GM21723 (cell line): Measurements from ENCODE around the gene ASTN2.

ENCODE experiments used
- ATAC-seq: cut with Tn5 transposase; IDR thresholded peaks from one replicate; pipeline ENCODE4 v1.9.1; 2021; ENCODE audit warnings: mild to moderate bottlenecking, moderate library complexity; ENCODE audit not compliant: unreplicated experiment

ASTN2 gene

GRCh38 chr9:117416856-117417255 lies 2.0 kb upstream of the ASTN2 start:
- no peak for ATAC-seq

GRCh38 chr9:117415358-117415914 lies 579 bp upstream of the ASTN2 start:
- no peak for ATAC-seq

GRCh38 chr9:117414220-117414905 lies 494 bp downstream of the ASTN2 start:
- no peak for ATAC-seq

- no peak for ATAC-seq
These were observed 1.3 kb downstream of the ASTN2 start for GRCh38 chr9:117413346-117414219.

GRCh38 chr9:117412841-117413240 lies 2.0 kb downstream of the ASTN2 start:
- ATAC-seq, result no peak

GRCh38 chr9:117412006-117412715 lies 2.7 kb downstream of the ASTN2 start:
- ATAC-seq, result no peak

GRCh38 chr9:117411547-117411946 lies 3.3 kb downstream of the ASTN2 start:
- no peak for ATAC-seq

- ATAC-seq, result no peak
These were observed 5.5 kb downstream of the ASTN2 start for GRCh38 chr9:117409321-117409720.

GRCh38 chr9:117407436-117408022 lies 7.3 kb downstream of the ASTN2 start:
- no peak for ATAC-seq

- ATAC-seq, result no peak
These were observed 8.7 kb downstream of the ASTN2 start for GRCh38 chr9:117405950-117406705.

GRCh38 chr9:117403848-117404247 lies 11.0 kb downstream of the ASTN2 start:
- no peak for ATAC-seq

GRCh38 chr9:117403403-117403811 lies 11.4 kb downstream of the ASTN2 start:
- ATAC-seq, result no peak

- ATAC-seq, result no peak
These were observed 14.7 kb downstream of the ASTN2 start for GRCh38 chr9:117400171-117400570.

GRCh38 chr9:117395151-117395650 lies 19.7 kb downstream of the ASTN2 start:
- ATAC-seq, result no peak

- ATAC-seq, result no peak
These were observed 20.2 kb downstream of the ASTN2 start for GRCh38 chr9:117394655-117395054.

GRCh38 chr9:117392992-117393391 lies 21.9 kb downstream of the ASTN2 start:
- no peak for ATAC-seq

- no peak for ATAC-seq
These were observed 27.4 kb downstream of the ASTN2 start for GRCh38 chr9:117387422-117387821.

- no peak for ATAC-seq
These were observed 35.5 kb downstream of the ASTN2 start for GRCh38 chr9:117379341-117379740.

- no peak for ATAC-seq
These were observed 37.8 kb downstream of the ASTN2 start for GRCh38 chr9:117377046-117377445.

- no peak for ATAC-seq
These were observed 38.9 kb downstream of the ASTN2 start for GRCh38 chr9:117375956-117376355.
